ENCODE data around the gene NUDT15.
"Not testable (repeated sequence)": the region's sequence is repeated elsewhere in the genome, so short reads cannot be mapped to it uniquely, and the experiment has no call there.

The NUDT15 gene

GRCh38 chr13:48042894-48043293 lies 5.4 kb downstream of the NUDT15 start:
- DNase-seq (ENCODE audit: low read depth in 2 of 2): no peak

GRCh38 chr13:48043789-48044503 lies 6.4 kb downstream of the NUDT15 start:
- no peak for DNase-seq (ENCODE audit: low read depth in 2 of 2)

GRCh38 chr13:48050550-48050949 lies 13.0 kb downstream of the NUDT15 start:
- no peak for DNase-seq (ENCODE audit: low read depth in 2 of 2)

GRCh38 chr13:48054601-48055000 lies 17.1 kb downstream of the NUDT15 start:
- no peak for DNase-seq (ENCODE audit: low read depth in 2 of 2)

- DNase-seq (ENCODE audit: low read depth in 2 of 2): no peak
Observed at GRCh38 chr13:48055712-48056111, 18.2 kb downstream of the NUDT15 start.

- DNase-seq (ENCODE audit: low read depth in 2 of 2): not testable (repeated sequence)
Observed at GRCh38 chr13:48058536-48058935, 21.0 kb downstream of the NUDT15 start.

- DNase-seq (ENCODE audit: low read depth in 2 of 2): not testable (repeated sequence)
Observed at GRCh38 chr13:48059951-48060350, 22.4 kb downstream of the NUDT15 start.

- no peak for DNase-seq (ENCODE audit: low read depth in 2 of 2)
Observed at GRCh38 chr13:48066310-48066989, 28.9 kb downstream of the NUDT15 start.

GRCh38 chr13:48068036-48068435 lies 30.5 kb downstream of the NUDT15 start:
- no peak for DNase-seq (ENCODE audit: low read depth in 2 of 2)

GRCh38 chr13:48068952-48069351 lies 31.4 kb downstream of the NUDT15 start:
- no peak for DNase-seq (ENCODE audit: low read depth in 2 of 2)

- no peak for DNase-seq (ENCODE audit: low read depth in 2 of 2)
Observed at GRCh38 chr13:48069573-48069972, 32.0 kb downstream of the NUDT15 start.

GRCh38 chr13:48070942-48071341 lies 33.4 kb downstream of the NUDT15 start:
- DNase-seq (ENCODE audit: low read depth in 2 of 2): no peak

GRCh38 chr13:48072304-48072703 lies 34.8 kb downstream of the NUDT15 start:
- no peak for DNase-seq (ENCODE audit: low read depth in 2 of 2)

- DNase-seq (ENCODE audit: low read depth in 2 of 2): no peak
Observed at GRCh38 chr13:48072787-48073186, 35.3 kb downstream of the NUDT15 start.

GRCh38 chr13:48074006-48074405 lies 36.5 kb downstream of the NUDT15 start:
- DNase-seq (ENCODE audit: low read depth in 2 of 2): no peak

- DNase-seq (ENCODE audit: low read depth in 2 of 2): no peak
Observed at GRCh38 chr13:48078251-48078656, 40.7 kb downstream of the NUDT15 start.

- DNase-seq (ENCODE audit: low read depth in 2 of 2): no peak
Observed at GRCh38 chr13:48081739-48082138, 44.2 kb downstream of the NUDT15 start.

GRCh38 chr13:48086272-48086671 lies 48.7 kb downstream of the NUDT15 start:
- no peak for DNase-seq (ENCODE audit: low read depth in 2 of 2)

GRCh38 chr13:48093588-48093987 lies 56.1 kb downstream of the NUDT15 start:
- no peak for DNase-seq (ENCODE audit: low read depth in 2 of 2)

- no peak for DNase-seq (ENCODE audit: low read depth in 2 of 2)
Observed at GRCh38 chr13:48094404-48094780, 56.9 kb downstream of the NUDT15 start.

- peak; percentile 96 for DNase-seq (ENCODE audit: low read depth in 2 of 2)
Observed at GRCh38 chr13:48094781-48095502, 57.4 kb downstream of the NUDT15 start, which contains the start of gene MED4. Gene MED4, minus strand, starts transcription at chr13:48095104. Its CDS starts 26 bp downstream, at chr13:48095078.

- DNase-seq (ENCODE audit: low read depth in 2 of 2): no peak
Observed at GRCh38 chr13:48096670-48097069, 59.1 kb downstream of the NUDT15 start.

Data from stimulated activated CD4-positive, alpha-beta T cell treated with anti-CD3 and anti-CD28 coated beads, Interleukin-12 subunit alpha, Interleukin-12 subunit beta, amount 100 ng/mL, for 24 hours (primary cell).